Thoracic aorta (tissue), 2 donors: ENCODE results near the gene SDC1. TPM values are rescaled to one million over a fixed set of nuclear protein-coding genes. Genes with fewer than 3 reads are reported as not detected.
A peak's percentile ranks its signal among the peaks of the same experiment; 100 is the strongest.

Source experiments
- ATAC-seq: fragments of 150-250 bp; one replicate; pipeline ENCODE4 v1.8.0; 2017; ENCODE audit warnings: low read depth; ENCODE audit not compliant: insufficient number of reproducible peaks, low FRiP score
- DNase-seq: peaks from one replicate; pipeline ENCODE4 v3.0.0-alpha.2; 2020; ENCODE audit warnings: low spot score
- H3K27ac ChIP-seq, 2 donors: fragments of 200-600 bp; sonication (generic); 1 replicate in 1 of 2; 2 replicates in 1 of 2; pipeline ENCODE4 v1.5.1; 2016; ENCODE audit warnings: mild to moderate bottlenecking in 2 of 2, moderate library complexity in 2 of 2
- H3K27me3 ChIP-seq: fragments of 200-600 bp; sonication (generic); replicated peaks from 2 replicates; pipeline ENCODE4 v1.6.0; 2016; ENCODE audit warnings: mild to moderate bottlenecking; ENCODE audit not compliant: insufficient read depth
- H3K36me3 ChIP-seq: fragments of 200-600 bp; sonication (generic); one replicate; pipeline ENCODE4 v1.5.1; 2016
- H3K4me1 ChIP-seq, 2 donors: fragments of 200-600 bp; sonication (generic); 1 replicate in 1 of 2; 2 replicates in 1 of 2; pipeline versions ENCODE4 v1.5.1 to v1.6.0; 2016; ENCODE audit warnings: low read depth in 2 of 2, mild to moderate bottlenecking in 1 of 2; ENCODE audit not compliant: control insufficient read depth in 1 of 2
- H3K4me3 ChIP-seq: fragments of 200-600 bp; sonication (generic); 2 replicates; pipeline ENCODE4 v1.5.1; 2016; ENCODE audit warnings: mild to moderate bottlenecking
- H3K9me3 ChIP-seq: fragments of 200-600 bp; sonication (generic); 2 replicates; pipeline ENCODE4 v1.5.1; 2016
- total RNA-seq, 2 donors: library from RNA; depleted of rRNA; stranded (reverse); fragments of >200 nt; gene quantifications; one replicate each; pipeline versions ENCODE4 v1.1.0 to v1.2.3, GENCODE V29; 2016
- TF ChIP-seq, protein P1 (sequence below): fragments of 200-600 bp; sonication (generic); IDR thresholded peaks from one replicate; pipeline ENCODE4 v1.5.1; 2019; ENCODE audit warnings: antibody characterized with exemption

Gene SDC1
- total RNA-seq, 2 donors from 2014 or later, result 3.1 to 9.6 TPM

DNA sequence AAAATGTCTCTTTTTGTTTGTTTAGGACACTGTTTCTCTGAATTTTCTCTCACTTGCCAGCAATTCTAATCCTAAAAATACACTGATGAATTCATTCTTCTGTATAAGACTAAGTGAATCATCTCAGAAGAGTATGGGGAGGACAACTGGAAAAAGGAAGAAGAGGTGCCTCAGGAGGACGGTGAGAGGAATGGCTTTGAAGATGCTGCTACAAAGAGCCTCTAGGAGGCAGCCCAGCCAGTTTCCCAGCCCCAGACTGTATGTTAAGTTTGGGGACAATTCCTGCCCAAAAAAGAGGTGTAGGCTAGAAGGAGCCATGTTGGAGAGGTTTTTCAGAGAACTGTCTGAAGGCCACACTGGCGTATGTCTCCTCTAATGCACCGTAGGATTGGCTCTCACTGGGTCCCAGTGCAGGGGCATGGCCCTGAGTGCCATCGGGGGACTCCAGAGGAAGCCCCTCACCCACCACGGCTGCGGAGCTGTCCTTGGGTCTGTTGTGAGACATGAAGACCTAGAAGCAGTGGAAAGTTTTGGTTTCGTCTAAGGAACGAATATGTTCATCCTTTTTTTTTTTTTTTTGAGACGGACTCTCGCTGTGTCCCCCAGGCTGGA is 3.1 kb upstream of the SDC1 start:
- Histone ChIP-seq H3K27ac (no peak overlapping the region), H3K27me3 (no peaks in the 10 kb centered on the region), H3K4me3 (no peak overlapping the region), H3K4me1 (peaks cover 0 to 20% of the 10 kb centered on the region in 2 donors), H3K9me3 (no peaks in the 10 kb centered on the region), H3K36me3 (no peaks in the 10 kb centered on the region)
- DNase-seq, result no peak
- no peak for ATAC-seq
- TF ChIP-seq, protein P1, sequence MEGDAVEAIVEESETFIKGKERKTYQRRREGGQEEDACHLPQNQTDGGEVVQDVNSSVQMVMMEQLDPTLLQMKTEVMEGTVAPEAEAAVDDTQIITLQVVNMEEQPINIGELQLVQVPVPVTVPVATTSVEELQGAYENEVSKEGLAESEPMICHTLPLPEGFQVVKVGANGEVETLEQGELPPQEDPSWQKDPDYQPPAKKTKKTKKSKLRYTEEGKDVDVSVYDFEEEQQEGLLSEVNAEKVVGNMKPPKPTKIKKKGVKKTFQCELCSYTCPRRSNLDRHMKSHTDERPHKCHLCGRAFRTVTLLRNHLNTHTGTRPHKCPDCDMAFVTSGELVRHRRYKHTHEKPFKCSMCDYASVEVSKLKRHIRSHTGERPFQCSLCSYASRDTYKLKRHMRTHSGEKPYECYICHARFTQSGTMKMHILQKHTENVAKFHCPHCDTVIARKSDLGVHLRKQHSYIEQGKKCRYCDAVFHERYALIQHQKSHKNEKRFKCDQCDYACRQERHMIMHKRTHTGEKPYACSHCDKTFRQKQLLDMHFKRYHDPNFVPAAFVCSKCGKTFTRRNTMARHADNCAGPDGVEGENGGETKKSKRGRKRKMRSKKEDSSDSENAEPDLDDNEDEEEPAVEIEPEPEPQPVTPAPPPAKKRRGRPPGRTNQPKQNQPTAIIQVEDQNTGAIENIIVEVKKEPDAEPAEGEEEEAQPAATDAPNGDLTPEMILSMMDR, result no peak

DNA sequence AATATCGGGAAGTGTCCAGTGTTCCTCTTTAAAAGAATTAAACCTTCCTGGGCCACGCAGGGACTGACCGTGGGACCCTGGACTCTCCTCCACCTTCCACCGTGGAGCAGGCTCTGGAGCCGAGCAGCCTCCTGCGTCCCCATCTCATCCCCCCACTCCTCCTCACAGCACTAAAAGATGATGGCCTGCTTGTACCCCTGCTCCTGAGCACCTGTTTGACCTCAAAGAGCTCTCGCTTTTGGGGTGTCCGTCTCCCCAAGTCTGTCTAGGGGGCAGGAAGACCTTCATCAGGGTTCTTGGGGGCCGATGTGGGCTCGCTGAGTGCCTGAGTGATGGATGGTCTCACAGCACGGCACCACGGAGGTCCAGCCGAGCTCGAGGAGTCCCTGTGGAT is 1.2 kb upstream of the SDC1 start:
- Histone ChIP-seq H3K27me3 (no peaks in the 10 kb centered on the region), H3K4me1 (peaks cover 0 to 21% of the 10 kb centered on the region in 2 donors), H3K36me3 (no peaks in the 10 kb centered on the region), H3K9me3 (no peaks in the 10 kb centered on the region), H3K27ac (no peak overlapping the region), H3K4me3 (no peak overlapping the region)
- ATAC-seq, result no peak
- no peak for DNase-seq
- TF ChIP-seq, protein P1, result no peak

DNA sequence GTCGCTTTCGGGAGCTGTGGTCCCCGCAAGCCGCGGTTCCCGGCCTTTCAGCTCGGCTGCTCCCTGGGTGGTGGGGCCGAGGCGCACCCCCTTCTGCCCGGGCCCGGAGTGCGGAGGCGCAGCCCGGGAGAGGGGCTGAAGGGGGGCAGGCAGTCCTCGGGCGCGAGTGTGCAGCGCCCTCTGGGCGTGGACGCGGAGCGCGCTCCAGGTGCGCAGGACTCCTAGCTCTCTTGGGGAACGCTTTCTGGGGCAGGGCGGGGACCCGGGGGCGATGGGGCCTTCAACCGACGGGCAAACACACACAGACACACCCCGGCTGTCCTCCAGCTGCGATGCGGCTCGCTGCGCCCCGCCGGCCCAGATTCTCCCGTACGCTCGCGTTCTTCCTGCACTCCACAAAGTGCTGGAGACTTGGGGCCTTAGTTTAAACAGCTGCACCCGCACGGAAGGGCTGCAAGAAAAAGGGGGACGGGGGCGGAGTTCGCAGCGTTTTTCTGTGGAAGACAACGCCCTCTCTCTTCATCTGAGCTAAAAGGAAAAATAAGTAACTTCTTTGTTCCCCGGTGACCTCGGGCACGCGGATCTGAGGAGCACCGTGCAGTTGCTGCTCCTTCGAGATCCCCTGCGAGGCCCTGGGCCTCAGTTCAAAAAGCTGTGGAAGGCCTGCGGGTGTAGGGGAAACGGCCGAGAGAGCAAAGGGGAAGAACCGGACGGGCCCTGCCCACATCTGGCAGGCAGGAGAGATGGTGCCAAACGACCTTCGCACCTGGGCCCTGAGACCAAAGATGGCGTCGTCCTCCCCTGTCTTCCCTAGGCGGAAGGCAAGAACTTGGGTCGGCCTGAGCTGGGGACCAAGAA is 593 bp upstream of the SDC1 start:
- DNase-seq (no peak), ATAC-seq (no peak)
- H3K4me1 ChIP-seq, result peaks cover 0 to 21% of the 10 kb centered on the region in 2 donors
- H3K27me3 ChIP-seq, result no peaks in the 10 kb centered on the region
- H3K27ac ChIP-seq, result no peak overlapping the region
- H3K9me3 ChIP-seq, result no peaks in the 10 kb centered on the region
- H3K36me3 ChIP-seq, result no peaks in the 10 kb centered on the region
- peak overlapping the region; percentile 81 for H3K4me3 ChIP-seq
- TF ChIP-seq, protein P1, result peak; percentile 33

GRCh38 chr2:20224164-20224715 is 690 bp downstream of the SDC1 start:
- ATAC-seq (no peak), DNase-seq (no peak)
- H3K27me3 ChIP-seq, result no peaks in the 10 kb centered on the region
- peak overlapping the region; percentile 81 for H3K4me3 ChIP-seq
- TF ChIP-seq, protein P1, result no peak
- no peaks in the 10 kb centered on the region for H3K36me3 ChIP-seq
- H3K9me3 ChIP-seq, result no peaks in the 10 kb centered on the region
- no peak overlapping the region for H3K27ac ChIP-seq
- peaks cover 0 to 21% of the 10 kb centered on the region in 2 donors for H3K4me1 ChIP-seq

- H3K4me3 ChIP-seq, result peak overlapping the region; percentile 81
- no peaks in the 10 kb centered on the region for H3K27me3 ChIP-seq
- TF ChIP-seq, protein P1, result no peak
- DNase-seq (no peak), ATAC-seq (no peak)
- no peak overlapping the region for H3K27ac ChIP-seq
- no peaks in the 10 kb centered on the region for H3K36me3 ChIP-seq
- H3K9me3 ChIP-seq, result no peaks in the 10 kb centered on the region
- peaks cover 0 to 21% of the 10 kb centered on the region in 2 donors for H3K4me1 ChIP-seq
Observed at GRCh38 chr2:20223407-20224163, 1.3 kb downstream of the SDC1 start.
